Prostate gland (tissue), 2 donors: Measurements from ENCODE around the gene SKAP1.

ENCODE experiments used
- CTCF ChIP-seq, 4 experiments: fragments of 200-600 bp in 2 of 4; fragments of 450-650 bp in 2 of 4; sonication (generic) in 2 of 4; IDR thresholded peaks; 1 replicate in 3 of 4; 2 replicates in 1 of 4; pipeline ENCODE4 v1.5.1; 2016 to 2019; ENCODE audit warnings: antibody characterized with exemption in 4 of 4, mild to moderate bottlenecking in 2 of 4, moderate library complexity in 2 of 4
- POLR2A ChIP-seq: fragments of 450-650 bp; IDR thresholded peaks from one replicate; pipeline ENCODE4 v1.6.1; 2016; ENCODE audit warnings: antibody characterized with exemption, mild to moderate bottlenecking
- POLR2AphosphoS5 ChIP-seq: sonication (generic); formaldehyde crosslinking; IDR thresholded peaks from one replicate; pipeline ENCODE4 v1.6.1; 2017; ENCODE audit warnings: antibody characterized with exemption

- TF ChIP-seq CTCF (IDR thresholded peaks at IDR 0.05) = no peak
- no peak for TF ChIP-seq POLR2A
- no peak for TF ChIP-seq POLR2AphosphoS5
Measured at GRCh38 chr17:48294020-48294805, 135.8 kb downstream of the SKAP1 start.
